Neutrophil (primary cell): ENCODE measurements around the gene EVPL.

ENCODE experiments used
- H3K27ac ChIP-seq: fragments of 200-600 bp; sonication (generic); 2 replicates; pipeline ENCODE4 v1.5.1; 2016; ENCODE audit warnings: mild to moderate bottlenecking, moderate library complexity
- H3K27me3 ChIP-seq: fragments of 200-600 bp; sonication (generic); 2 replicates; pipeline ENCODE4 v1.6.0; 2016; ENCODE audit warnings: mild to moderate bottlenecking
- H3K36me3 ChIP-seq: fragments of 200-600 bp; sonication (generic); 2 replicates; pipeline ENCODE4 v1.5.1; 2017
- H3K4me1 ChIP-seq, 2 experiments: fragments of 200-600 bp in 1 of 2; sonication (generic) in 1 of 2; 1 replicate in 1 of 2; 2 replicates in 1 of 2; pipeline versions ENCODE4 v1.5.1 to v1.6.1; 2013 to 2016; ENCODE audit warnings: low read depth in 1 of 2, low read length in 1 of 2, mild to moderate bottlenecking in 1 of 2, moderate library complexity in 1 of 2; ENCODE audit not compliant: control insufficient read depth in 1 of 2, insufficient read depth in 1 of 2
- H3K4me3 ChIP-seq, 2 experiments: fragments of 200-600 bp in 1 of 2; sonication (generic) in 1 of 2; 1 replicate in 1 of 2; 2 replicates in 1 of 2; pipeline ENCODE4 v1.5.1; 2013 to 2016; ENCODE audit warnings: low read depth in 1 of 2, low read length in 1 of 2, mild to moderate bottlenecking in 1 of 2, moderate library complexity in 1 of 2
- H3K9me3 ChIP-seq: fragments of 200-600 bp; sonication (generic); 2 replicates; pipeline ENCODE4 v1.5.1; 2016
- TF ChIP-seq, protein P1 (sequence below): fragments of 200-600 bp; sonication (generic); IDR thresholded peaks from 2 replicates; pipeline ENCODE4 v1.5.1; 2016; ENCODE audit warnings: antibody characterized with exemption

EVPL gene

GRCh38 chr17:76054112-76054476 lies 27.0 kb upstream of the EVPL start:
- Histone ChIP-seq H3K4me3 (no peak overlapping the region), H3K27ac (no peak overlapping the region)

DNA sequence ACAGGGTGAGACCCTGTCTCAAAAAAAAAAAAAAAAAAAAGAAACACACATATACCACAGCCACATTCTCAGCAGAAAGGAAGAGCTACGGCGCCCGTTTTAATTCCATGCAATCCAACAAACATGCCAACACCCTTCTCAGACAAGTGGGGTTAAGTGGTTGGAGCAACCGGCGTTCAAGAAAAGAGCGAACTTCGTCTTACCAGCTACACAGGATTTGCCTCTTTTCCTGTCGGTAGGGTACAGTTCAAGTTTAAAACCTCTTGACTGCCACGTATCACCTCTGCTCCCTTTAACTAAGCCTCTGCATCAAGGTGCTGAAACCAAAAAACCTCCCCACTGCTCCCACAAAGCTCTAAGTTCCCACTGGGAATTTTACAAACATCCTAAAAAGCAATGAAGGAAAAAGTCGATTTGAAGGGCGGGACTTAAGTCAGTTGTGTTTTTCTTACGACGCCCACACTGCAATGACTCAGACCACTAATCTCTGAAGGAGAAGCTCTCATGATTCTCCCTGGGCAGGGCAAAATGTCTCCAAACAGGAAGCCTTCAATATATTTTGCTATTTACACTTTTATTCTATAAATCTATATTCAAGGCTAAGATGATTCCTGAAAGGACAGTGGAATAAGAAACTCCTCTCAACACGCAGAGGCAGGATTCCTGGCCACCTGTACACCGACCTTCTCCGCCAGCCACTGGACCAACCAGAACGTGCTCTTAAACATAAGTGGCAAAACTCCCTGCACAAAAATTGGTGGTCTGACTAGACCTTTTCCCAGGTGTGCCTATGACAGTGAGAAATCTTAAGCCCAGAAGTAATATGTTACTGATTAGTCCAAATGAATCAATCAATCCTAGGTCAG lies 26.4 kb upstream of the EVPL start:
- no peak overlapping the region for H3K4me3 ChIP-seq
- H3K27ac ChIP-seq: no peak overlapping the region
- no peaks in the 10 kb centered on the region for H3K4me1 ChIP-seq
- TF ChIP-seq, protein P1, sequence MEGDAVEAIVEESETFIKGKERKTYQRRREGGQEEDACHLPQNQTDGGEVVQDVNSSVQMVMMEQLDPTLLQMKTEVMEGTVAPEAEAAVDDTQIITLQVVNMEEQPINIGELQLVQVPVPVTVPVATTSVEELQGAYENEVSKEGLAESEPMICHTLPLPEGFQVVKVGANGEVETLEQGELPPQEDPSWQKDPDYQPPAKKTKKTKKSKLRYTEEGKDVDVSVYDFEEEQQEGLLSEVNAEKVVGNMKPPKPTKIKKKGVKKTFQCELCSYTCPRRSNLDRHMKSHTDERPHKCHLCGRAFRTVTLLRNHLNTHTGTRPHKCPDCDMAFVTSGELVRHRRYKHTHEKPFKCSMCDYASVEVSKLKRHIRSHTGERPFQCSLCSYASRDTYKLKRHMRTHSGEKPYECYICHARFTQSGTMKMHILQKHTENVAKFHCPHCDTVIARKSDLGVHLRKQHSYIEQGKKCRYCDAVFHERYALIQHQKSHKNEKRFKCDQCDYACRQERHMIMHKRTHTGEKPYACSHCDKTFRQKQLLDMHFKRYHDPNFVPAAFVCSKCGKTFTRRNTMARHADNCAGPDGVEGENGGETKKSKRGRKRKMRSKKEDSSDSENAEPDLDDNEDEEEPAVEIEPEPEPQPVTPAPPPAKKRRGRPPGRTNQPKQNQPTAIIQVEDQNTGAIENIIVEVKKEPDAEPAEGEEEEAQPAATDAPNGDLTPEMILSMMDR: no peak
- peaks cover 91% of the 10 kb centered on the region for H3K36me3 ChIP-seq
- no peaks in the 10 kb centered on the region for H3K27me3 ChIP-seq
- no peaks in the 10 kb centered on the region for H3K9me3 ChIP-seq

More at GRCh38 chr17:76054112-76054476, 27.0 kb upstream of the EVPL start:
- Histone ChIP-seq H3K36me3 (peaks cover 91% of the 10 kb centered on the region), H3K27me3 (no peaks in the 10 kb centered on the region), H3K9me3 (no peaks in the 10 kb centered on the region), H3K4me1 (no peaks in the 10 kb centered on the region)
- TF ChIP-seq, protein P1: no peak

- TF ChIP-seq, protein P1: no peak
- H3K36me3 ChIP-seq: peaks cover 91% of the 10 kb centered on the region
Measured at GRCh38 chr17:76051561-76051960, 24.5 kb upstream of the EVPL start.

DNA sequence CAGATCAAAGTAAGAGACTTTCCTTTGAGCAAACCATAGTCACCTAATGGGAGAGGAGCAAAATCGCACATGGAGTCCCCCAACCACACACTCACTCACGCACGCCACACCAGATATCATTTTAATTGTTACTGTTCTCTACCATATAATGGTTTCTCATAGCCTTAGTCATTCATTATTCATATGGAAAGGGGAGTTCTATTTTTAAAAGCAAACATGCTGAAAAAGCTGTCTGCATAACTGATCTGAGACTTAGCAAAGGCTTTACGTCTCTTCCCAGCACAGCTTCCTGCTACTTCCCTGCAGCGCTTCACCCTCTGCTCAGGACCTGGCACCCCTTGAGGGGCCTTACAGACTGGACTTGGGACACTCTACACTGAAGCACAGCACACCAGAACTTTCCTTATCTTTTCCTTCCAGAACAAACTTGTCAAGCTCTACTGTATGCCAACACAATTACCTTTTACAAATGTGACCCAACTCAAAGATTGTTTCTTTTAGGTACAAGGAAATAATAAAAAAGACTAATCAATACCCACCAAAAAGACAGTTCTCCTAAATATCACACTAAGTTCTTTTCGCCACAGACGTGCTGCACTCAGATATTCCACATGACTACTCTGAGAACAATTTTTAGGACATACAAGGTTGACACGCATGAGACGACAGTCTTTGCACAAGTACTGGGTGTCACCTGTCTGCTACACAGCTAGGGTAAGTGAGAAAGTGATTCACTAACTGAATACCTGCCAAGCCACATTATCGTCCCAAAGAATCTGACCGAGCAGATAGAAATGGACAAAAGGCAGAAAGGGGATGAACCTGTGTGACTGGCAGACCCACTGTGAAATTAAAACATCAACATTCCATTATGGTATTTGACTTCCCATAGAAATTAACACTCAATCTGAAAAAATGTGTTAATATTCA lies 23.7 kb upstream of the EVPL start:
- Histone ChIP-seq H3K27me3 (no peaks in the 10 kb centered on the region), H3K9me3 (no peaks in the 10 kb centered on the region), H3K4me1 (no peaks in the 10 kb centered on the region), H3K36me3 (peaks cover 90% of the 10 kb centered on the region), H3K4me3 (no peak overlapping the region), H3K27ac (no peak overlapping the region)
- TF ChIP-seq, protein P1: no peak

More at GRCh38 chr17:76051561-76051960, 24.5 kb upstream of the EVPL start:
- H3K9me3 ChIP-seq: no peaks in the 10 kb centered on the region
- H3K4me3 ChIP-seq: no peak overlapping the region
- no peaks in the 10 kb centered on the region for H3K27me3 ChIP-seq
- no peaks in the 10 kb centered on the region for H3K4me1 ChIP-seq
- no peak overlapping the region for H3K27ac ChIP-seq

GRCh38 chr17:76049836-76050537 lies 22.9 kb upstream of the EVPL start:
- TF ChIP-seq, protein P1: no peak
- H3K36me3 ChIP-seq: peaks cover 91% of the 10 kb centered on the region
- no peak overlapping the region for H3K27ac ChIP-seq
- H3K4me1 ChIP-seq: no peaks in the 10 kb centered on the region
- H3K27me3 ChIP-seq: no peaks in the 10 kb centered on the region
- no peak overlapping the region for H3K4me3 ChIP-seq
- no peaks in the 10 kb centered on the region for H3K9me3 ChIP-seq
